Measurements from ENCODE around the gene RPAP3.

Gene RPAP3

DNA sequence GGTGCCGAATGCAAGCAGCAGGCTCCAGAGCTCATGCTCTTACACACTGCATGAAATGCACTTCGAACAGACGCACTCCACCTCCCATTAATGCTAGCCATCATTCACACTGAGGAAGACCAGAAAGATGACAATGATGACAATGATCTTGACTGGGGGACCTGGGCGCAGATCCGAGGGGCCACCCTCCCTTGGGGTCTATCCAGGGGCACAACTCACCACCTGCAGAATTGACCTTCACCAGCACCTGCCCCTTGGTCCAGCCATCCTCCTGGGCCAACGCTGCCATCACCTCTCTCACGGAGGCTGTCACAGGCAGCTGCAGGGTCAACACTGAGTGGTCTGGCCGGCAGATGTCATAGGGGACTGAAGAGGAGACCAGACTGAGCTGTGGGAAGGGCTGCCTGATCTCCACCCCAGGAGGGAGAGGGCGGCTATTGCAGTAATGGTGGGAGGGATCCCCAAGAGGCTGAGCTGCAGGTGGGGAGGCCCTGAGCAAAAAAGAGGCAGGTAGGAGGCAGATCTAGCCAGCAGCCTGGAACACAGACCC is 37.6 kb upstream of the RPAP3 start:
- DNase-seq (ENCODE audit: low spot score), result no peak

DNA sequence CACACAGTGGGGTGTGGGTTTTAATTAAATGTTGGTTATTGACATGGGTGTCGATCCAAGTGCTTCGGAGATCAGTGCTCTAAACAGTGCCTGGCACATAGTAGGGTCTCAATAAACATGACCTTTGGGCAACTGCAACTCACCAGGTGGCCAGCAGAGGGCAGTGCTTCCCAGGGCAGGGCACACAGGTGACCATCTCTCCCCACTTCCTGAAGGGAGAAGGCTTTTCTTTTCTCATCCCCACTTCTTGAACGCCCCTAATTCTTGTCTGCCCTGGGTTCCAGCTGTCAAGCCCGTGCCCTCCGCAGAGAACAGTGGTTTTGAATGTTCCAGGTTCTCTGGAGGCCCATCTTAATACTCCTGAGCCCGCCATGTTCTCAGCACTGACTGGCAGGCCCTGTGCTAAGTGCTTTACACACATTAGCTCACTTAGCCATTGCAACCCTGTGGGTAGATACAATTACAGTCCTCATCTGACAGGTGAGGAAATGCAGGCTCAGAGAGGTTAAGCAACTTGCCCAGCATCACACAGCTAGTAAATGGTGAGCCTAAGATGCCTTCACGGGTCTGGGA is 36.5 kb upstream of the RPAP3 start:
- DNase-seq (ENCODE audit: low spot score), result peak; percentile 73

DNA sequence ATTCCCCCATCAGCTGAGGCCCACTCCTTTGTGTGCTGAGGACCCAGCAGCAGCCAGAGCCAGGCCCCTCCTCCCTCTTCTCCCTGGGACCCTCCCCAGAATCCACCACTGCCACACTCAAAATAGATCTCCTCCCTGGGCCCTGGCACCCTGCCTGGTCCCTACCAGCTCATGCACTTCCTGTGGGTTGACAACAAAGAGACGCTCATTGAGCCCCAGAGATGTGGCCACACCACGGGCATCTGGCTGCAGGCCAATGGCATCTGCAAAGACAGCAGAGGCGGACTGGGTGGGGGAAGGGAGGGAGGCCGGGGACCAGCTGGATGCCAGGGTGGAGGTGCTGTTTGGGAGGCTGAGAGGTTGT is 35.5 kb upstream of the RPAP3 start:
- DNase-seq (ENCODE audit: low spot score), result no peak

DNA sequence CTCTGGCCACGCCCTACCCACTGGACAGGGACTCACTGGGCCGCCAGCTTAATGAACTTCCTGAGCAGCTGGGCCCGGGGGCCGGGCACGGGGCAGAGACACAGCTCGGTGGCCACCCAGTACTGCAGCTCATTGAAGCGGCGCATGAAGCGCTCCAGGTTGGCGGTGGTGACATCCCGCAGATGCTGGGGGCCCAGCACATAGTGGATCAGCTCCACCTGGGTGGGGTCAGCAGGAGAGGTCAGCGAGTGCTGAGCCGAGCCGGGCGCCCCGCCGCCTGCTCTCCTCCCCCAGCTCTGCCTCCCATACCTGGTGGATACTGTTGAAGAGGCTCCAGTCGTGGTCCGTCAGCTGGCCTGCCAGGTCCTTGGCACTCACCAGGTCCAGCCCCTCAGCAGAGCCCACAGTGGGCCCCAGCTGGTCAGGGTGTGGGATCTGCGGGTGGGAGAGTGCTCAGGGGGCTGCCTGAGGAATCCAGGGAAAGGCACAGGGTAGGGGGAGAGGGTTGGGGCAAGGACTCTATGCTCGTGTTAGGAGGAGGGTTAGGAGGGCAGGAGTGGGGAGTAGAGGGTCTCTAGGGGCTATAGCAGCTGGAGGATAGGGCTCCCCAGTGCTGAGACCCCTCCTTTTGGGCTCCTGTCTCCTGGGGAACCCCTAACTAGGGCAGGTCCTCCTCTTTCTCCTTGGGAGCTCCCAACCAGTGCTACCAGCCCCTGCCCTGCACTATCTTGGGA is 34.9 kb upstream of the RPAP3 start:
- no peak for DNase-seq (ENCODE audit: low spot score)

DNA sequence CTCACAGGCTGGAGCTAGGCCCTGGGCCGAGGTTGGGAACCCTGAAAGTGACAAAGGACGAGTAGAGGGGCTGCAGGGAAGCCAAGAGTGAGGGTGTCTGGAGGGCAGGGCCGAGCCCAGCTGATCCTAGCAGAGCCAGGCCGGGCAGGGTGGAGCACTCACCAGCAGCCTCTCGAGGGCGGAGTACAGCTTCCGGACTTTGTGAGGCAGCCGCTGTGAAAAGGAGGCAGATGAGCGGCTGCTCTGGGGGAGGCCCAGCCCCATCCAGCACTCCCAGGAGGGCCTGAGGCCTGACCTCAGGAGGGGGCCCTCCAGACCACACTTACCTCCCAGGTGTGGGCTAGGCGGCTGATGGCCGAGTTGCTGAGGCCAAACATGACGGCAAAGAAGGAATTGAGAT is 34.1 kb upstream of the RPAP3 start:
- DNase-seq (ENCODE audit: low spot score), result no peak

DNA sequence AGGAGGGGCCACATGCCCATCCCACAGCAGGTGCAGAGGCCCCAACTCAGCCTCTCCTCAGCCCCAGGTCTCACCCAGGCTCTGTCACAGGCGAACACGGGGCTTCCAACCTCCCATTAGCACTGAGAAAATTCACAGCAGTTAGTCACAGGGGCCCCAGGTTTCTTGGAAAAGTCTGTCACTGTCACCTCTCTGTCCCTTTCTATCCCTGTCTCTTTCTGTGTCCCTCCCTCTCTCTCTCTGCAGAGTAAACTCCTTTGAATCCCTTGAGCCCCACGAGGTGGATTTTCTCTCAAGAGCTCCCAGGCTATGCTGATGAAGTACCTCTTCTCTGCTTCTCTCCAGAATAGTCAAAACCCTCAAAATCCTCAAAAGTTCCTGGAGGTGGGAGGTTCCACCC is 33.5 kb upstream of the RPAP3 start:
- no peak for DNase-seq (ENCODE audit: low spot score)

DNA sequence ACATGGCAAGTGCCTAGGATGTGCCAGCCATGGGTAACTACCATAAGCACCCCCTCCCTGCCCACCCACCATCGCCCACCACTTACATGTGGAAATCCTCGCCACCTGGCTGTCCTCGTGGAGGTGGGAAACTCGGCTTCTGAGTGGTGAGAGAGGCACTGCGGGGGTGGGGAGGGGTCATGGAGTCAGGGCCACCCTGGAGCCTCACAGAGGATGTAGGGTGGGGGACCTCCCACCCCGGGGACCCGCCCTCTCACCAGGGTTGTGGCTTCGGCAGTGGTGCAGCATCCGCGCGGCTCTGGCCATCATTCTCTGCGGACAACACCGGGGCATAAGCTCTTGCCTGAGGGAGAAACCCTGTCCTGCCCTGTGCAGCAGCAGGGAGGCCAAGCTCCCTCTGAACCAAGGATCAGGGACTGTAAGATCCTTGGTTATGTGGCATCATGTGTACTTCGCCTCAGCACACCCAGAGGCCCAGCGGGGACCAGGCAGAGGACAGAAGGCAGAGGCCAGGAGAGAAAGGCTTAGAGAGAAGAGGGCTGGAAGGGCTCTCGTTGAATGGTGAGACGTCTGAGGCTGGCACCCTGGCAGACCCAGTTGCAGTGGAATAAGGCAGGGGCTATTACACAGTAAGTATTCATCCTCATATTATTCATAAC is 32.2 kb upstream of the RPAP3 start:
- no peak for DNase-seq (ENCODE audit: low spot score)

DNA sequence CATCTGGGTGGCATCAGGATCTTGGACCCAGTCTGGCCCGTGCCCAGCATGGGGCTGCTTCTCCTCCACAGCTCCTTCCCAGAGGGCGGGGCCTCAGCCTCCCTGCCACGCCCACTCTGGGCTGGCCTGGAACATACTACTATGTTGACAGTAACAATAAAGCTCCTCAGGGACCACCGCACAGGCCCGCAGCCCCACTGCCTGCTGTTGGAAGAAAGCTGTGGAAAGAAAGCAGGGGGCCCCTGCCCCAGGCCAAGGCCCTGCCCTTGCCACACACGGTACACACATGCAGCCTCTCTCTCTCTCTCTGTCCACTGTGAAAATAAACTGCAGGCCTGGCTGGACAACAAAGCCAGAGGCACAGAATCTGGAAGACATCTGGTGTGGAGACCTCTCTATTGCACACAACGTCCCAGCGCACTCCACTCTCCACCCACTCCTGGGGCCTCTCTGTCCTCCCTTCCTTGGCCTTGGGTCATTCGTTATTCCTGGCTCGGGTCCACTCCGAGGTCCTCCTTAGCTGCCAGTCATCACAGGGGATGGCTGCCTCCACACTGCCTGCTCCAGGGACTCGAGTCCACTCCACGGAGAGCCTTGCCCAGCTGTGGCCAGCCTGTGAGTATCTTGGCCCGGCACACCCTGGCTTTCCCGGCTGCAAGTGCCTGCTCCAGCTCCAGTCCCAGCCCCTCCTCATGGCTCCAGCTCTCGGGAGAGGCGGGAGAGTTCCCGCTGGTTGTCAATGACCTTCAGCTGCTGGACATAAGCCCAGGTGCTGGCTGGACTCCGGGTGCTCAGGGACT is 31.2 kb upstream of the RPAP3 start:
- no peak for DNase-seq (ENCODE audit: low spot score)

DNA sequence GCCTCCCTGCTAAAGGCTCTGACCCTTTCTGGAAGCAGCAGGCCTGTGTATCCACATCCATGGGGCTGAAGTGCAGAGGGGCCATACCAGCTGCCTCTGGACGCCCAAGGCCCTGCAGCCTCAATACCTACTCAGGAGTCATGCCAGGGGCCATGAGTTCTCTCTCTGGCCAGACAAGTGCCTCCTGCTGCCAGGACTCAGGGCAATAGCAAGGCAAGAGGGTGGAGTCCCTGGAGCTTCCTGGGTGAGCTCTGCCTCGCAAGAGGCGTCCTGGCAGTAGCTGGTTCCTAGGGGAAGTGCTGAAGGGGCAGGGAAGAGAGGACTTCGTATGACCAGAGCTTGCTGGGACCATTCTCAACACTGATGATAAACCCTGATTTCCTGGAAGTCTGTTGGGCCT is 30.4 kb upstream of the RPAP3 start:
- DNase-seq (ENCODE audit: low spot score), result no peak

DNA sequence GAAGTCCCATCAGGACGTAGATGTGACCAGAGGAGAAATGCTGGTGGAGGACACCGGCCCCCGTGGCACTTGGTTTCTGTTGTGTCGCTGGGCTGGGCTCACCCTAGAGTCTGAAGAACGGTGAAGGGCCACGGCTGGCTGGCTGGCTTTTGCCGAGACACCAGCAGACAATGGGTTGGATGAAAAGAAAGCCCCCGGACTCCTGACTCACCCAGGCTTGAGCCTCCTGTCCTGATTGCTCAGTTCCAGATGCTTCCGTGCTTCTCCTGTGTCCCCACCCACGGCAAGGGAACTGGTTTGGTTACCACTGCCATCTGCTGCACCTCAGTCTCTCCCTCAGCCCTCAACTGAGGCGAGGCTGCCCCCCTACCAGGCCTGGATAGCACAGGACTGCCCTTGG is 29.8 kb upstream of the RPAP3 start:
- DNase-seq (ENCODE audit: low spot score), result no peak

DNA sequence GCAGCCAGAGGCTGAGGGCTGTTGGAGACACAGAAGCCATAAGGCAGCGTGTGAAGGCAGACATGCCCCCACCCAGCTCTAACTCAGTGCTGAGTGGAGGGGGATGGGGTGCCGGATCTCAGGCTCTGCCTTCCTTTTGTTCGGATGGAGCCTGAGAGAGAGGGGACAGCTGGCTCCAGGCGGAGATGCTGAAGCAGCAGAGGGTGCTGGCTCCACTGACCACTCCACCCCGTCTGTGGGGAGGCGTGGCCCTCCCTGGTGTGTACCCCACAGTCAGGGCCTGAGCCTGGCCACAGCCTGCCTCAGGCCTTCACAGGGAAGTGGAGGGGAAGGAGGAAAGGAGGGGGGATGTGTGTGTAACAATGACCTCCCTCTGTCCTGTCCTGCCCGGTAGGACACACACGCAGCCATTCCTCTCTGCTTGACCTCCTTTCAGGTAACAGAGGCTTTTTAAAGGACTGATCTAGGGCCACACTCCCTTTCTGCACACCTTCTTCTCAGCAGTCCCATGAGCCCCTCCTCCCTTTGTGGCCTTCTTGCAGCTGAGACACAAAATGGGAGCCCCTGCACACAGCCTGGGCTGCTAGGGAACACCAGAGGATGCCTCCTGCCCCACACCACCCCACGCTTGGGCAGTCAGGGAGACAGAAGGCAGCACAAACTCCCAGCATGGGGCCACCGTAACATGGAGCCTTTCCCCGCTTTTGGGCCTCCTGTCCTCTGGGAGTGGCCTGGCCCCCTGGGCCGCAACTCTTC is 29.1 kb upstream of the RPAP3 start:
- DNase-seq (ENCODE audit: low spot score), result no peak

DNA sequence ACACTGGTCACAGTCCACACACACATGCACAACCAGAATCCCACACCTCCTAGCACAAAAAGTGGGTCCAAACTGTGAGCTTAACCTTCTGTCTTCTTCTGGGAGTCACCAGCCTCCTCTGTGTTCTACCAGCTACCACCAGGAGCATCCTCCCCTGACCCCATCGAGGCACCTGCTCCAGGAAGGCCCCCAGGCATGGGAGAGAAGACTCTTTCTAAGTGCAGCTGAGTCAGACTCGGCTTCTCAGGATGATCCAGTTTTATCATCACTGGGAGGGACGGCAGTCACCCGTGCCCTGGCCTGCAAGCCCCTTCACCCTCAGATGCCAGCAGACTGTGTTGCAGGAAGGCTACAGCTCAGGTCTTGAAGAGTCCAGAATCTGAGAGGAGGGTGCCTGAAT is 27.3 kb upstream of the RPAP3 start:
- no peak for DNase-seq (ENCODE audit: low spot score)

DNA sequence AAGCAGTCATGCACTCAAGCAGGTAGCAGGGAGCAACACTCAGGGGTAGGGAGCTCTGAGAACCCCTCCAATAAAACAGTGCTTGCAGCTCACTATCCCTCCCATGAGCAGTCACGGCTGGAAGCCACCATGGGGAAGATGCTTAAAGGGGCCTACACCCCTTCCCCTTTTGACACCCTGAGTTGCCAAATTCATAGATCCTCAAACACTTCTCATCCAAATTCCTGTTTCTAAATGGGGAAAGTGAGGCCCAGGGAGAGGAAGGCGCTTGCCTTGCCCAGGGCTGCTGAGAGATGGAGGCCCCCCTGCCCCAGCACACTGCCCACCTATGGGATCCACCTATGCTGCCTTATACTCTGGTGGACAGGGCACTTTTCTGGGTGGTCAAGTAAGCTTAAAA is 26.7 kb upstream of the RPAP3 start:
- no peak for DNase-seq (ENCODE audit: low spot score)

DNA sequence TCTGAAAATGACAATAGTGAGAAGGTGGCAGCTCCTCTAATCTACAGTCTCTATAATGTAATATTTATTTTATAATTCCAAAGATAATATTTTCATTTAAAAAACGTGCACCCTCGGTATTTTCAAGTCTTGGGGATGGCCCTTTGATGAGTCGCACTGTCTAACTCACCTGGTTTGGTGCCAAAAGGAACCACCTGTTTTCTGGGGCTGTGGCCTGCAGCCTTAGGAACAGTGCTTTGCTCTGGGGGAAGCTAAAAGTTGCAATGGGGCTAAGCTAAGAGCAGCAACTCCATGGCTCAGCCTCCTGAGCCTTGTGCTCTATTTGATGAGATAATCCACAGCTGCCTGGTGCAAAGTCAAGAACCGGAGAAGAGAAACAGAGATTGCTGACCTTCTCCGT is 25.9 kb upstream of the RPAP3 start:
- no peak for DNase-seq (ENCODE audit: low spot score)

DNA sequence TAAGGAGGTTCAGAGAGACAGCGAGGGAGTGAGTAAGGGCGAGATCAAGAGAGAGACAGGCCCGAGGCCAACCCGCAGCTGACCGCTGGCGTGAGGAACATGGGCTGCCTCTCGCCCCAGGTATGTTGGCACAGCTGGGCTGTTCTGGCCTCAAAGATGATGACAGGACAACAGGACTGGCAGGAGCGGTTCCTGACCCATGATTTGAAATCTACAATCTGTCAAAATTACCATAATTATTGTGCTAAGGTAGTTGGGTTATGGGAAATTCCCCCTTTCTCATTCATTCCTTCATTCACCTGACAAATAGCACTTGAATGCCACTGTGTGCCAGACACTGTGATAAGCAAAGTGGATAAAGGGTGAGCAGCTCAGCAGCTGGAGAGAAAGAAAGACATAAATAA is 24.5 kb upstream of the RPAP3 start:
- no peak for DNase-seq (ENCODE audit: low spot score)

DNA sequence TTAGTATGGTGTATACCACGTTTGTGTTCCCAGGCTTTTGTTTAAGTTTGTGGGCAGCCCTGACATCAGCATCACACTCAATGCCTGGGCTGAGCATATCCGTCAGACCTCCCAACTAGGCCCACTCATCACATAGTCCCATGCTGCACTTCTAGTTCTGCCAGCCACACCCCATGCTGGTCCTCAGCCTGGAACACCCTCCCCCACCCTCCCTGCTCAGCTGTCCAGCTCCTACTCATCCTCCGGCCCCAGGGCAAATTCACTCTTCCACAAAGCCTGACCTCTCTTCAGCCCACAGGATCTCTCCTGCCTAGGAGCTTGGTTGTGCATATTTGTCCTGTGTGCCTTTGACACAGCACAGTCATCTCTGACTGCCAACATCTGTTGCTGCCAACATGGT is 23.4 kb upstream of the RPAP3 start:
- DNase-seq (ENCODE audit: low spot score), result no peak

DNA sequence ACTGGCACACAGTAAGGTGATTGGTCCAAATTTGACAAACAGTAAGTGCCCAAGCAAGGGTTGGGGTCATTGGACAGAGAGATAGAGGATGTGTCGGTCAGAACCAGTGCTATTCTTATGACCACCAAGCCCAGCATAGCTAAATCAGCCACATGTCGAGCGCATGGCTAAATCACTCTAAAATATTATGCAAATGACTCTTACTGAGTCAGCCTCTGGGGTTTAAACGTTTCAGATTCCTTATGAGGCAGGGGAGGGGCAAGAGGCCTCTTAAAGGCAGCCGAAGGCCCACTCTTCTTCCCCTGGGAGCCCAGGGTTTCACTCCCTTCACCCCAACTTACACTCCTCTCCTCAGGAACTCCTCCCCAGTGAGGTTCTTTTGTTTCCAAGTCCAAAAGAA is 20.1 kb upstream of the RPAP3 start:
- DNase-seq (ENCODE audit: low spot score), result no peak

DNA sequence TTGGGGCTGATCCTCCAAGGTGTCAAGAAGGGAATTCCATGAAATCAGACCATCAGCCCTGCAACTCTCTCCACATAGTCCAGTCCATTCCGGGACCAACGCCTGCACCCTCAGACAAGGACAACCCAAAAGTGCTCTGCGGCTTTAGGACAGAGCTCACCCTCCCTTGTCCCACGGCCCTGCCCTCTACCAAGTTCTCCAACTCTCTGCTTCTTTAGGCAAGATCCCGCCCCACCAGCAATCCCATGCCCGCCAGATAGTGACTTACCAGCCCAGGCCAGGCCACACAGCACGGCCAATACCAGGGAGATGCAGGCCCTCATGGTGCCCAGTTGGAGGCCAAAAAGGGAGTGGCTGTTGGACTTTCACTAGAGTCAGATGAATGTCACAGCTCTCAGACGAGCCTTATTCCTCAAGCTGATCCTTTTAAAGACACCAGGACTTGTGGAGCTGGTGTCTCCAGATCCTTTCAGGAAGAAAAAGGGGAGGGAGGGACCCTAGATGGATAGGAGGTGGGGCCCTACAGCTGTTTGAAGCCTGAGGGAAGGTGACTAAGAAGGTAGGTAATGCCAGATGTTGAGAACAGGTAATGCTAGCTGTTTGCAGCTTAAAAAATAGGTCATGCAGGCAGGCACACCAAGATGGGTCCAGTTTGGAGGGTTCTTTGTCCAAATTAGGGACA is 19.4 kb upstream of the RPAP3 start, which contains the start of gene ENDOU:
Gene ENDOU, minus strand, starts transcription at position 400 of the 682 bp plus-strand sequence. Its CDS starts 77 bp downstream, at position 323.
- no peak for DNase-seq (ENCODE audit: low spot score)

DNA sequence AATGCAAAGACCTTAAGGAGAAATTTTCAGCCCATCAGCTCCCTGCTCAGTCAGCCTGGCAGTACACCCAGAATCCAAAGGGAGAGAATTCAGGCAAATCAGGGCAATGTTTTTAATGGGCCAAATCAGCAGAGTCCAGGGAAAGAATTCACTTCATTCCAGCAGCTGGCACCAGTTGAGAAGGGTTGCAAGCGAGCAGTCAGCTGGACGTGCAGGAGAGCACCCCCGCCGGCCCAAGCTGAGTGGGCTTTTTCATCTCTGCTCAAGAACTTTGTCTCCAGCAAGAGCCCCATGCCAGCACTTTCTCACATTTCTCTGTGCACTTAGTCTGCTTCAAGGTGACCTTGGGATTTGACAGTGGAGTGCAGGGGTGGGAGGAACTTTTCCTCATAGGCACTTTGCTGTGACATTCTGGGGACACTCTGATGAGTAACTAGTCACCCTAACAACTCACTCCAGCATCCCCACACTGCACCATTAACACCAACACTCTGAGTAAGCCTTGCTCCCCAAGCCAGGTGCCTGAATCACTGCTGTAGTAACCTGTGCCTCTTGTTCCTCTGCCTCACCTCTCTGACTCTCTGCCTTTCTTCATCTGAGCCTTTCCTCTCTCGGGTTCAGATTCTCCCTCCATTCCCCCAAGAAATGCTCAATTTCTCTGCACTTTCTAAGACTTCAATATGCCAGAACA is 17.3 kb upstream of the RPAP3 start:
- no peak for DNase-seq (ENCODE audit: low spot score)

DNA sequence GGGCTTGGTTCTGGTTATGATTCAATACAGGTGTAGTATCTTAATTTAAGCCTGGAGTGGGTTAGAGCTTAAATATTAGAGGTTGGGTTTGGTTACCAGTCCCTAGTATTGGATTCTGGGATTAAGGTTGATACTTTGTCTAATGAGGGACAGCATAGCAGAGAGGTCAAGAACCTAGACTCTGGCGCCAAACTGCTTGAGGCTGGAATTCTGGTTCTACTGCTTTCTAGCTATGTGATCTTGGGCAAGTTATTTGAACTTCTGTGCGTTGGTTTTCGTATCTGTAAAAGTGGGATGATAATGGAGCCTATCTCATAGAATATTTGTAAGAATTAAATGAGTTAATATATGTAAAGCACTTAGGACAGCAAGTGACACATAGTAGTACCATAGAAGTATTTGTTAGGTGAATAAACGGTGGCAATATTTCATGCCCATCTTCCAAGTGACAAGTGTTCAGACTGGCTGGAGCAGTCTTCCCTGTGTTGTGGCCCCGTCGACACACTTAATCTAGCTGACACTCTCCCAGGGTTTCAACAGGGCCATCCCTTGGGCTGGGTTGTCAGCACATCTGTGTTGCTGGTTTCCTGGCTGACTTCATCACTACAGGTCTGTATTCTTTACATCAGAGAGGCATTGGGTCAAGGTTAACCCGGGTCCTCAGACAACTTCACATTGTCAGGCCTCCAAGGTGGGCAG is 16.5 kb upstream of the RPAP3 start:
- DNase-seq (ENCODE audit: low spot score), result no peak
